Skin of body (tissue), 2 donors: ENCODE measurements around the gene ZBTB25. TPM values are rescaled to one million over a fixed set of nuclear protein-coding genes. Genes with fewer than 3 reads are reported as not detected.

Experiments used
- DNase-seq: peaks from one replicate; lab custom pipeline; 2025; lab: John Stamatoyannopoulos, UW
- total RNA-seq: library from RNA; depleted of rRNA; stranded (reverse); fragments of >200 nt; gene quantifications from one replicate; pipeline ENCODE4 v1.2.3, GENCODE V29; 2014

ZBTB25 gene
- total RNA-seq, 1 donor from 2014 or later: 8.8 TPM

GRCh38 chr14:64478634-64479250 is 24.9 kb downstream of the ZBTB25 start:
- no peak for DNase-seq

DNA sequence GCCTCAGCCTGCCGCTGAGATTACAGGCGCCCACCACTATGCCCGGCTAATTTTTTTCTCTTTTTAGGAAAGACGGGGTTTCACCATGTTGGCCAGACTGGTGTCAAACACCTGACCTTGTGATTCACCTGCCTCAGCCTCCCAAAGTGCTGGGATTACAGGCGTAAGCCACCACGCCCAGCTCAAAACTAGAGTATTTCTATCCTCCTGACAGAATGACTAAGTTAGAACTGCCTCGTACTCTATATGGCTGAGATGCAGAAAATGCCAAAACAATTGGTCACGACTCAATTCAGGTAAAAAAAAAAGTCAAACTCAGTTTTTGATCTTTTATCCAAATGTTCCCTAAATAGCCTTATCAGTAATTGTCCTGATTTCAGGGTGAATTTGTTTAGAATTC is 27.2 kb downstream of the ZBTB25 start:
- no peak for DNase-seq

- no peak for DNase-seq
Observed at GRCh38 chr14:64475585-64476273, 27.9 kb downstream of the ZBTB25 start.

DNA sequence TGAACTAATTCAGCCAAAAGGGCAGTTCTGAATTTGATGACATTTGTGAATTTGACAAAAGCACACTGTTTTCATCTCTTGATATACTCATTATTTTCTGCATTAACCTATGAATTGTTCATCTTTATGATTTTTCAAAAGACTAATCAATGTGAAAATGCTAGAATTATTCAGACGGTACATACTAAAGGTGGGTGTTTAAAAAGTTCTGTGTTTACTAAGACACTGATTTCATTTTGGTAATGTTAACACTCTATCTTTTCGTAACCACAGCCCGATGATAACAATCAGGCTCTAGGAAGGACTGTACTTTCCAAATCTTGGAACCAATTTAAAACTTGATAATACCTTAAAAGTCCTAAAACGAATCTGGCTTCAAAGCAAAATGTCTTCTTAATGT is 28.9 kb downstream of the ZBTB25 start:
- no peak for DNase-seq

GRCh38 chr14:64474041-64474440 is 29.6 kb downstream of the ZBTB25 start:
- DNase-seq: no peak

GRCh38 chr14:64468451-64468850 is 35.2 kb downstream of the ZBTB25 start:
- no peak for DNase-seq

- no peak for DNase-seq
Observed at GRCh38 chr14:64467566-64467965, 36.1 kb downstream of the ZBTB25 start.

DNA sequence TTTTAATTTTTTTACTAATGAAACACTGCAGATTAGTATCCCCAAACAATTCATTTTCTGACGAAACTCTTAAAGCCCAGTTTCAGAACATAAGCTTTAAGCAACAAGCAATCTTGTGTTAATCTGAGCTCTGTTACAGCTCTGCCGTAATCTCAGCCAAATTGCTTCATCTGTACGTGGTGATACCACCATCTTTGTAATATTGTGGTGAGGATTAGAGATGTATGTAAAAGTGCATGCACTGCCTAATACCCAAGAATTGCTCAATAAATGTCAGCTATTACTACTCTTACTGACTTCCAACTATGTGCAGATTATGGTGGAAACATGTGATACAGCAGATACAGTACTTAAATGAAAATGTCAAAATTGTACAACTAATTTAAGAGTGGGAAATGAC is 36.5 kb downstream of the ZBTB25 start:
- DNase-seq: no peak

DNA sequence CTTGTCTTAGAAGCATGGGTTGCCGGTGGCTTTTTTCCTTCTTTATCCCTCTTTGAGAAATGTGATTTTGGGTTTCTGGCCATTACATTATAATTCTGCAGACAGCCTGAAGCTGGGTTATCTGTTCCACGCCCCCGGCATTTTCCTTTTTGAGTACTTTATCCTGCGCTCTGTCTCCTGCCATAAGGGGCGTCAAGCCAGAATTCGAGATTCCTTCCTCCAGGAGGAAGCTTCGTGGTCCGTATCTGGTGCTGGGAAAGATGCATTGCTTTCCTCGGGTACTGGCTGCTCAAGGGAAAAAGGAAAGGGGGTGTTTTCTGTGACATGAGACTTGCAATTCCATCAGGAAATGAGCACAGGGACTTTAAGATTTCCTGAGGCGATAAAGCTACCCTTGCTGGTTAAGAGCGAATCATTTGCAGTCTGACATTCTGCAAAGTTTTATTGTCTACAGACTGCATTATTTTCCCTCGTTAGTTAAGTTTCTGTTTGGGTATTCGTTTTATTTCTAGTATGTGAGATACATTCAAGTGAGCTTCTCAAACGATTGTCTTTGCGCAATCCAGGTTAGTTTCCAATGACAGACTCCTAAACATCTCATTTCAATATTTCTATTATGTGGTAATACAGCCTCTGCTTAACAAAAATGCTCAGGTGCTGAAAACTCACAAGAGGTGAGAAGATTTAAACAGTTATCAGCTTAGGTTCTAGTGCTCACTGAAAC is 37.6 kb downstream of the ZBTB25 start:
- peak; percentile 32 for DNase-seq

DNA sequence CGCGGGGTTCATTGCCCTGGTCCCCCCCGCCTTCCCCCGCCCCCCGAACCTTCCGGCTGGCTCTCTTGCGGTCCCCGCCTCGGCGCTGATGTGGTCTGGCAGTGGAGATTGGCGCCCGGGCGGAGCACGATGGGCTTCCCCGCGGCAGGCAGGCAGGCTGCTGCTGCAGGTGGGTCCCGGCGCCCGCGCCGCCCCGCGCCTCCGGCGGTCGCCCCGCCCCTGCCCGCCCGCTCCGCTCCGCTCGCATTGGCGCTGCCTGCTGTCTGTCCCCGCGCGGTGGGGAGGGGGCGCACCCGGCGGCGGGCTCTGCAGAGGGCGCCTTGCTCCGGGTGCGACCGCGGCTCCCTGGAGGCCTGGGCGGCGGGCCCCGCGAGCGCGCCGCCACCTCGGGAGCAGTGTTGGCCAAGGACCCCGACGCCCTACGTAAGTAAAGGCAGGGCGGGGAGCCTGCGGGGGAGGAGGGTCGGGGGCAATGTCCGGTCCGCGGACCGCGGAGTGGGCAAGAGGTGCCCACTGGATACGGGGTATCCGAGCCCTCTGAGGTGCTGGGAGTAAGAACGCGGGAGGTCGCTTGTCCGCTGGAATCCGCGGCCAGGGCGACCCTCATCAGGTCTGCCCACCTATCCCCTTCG is 38.3 kb downstream of the ZBTB25 start, which contains the start of gene AKAP5:
AKAP5 (plus strand) TSS at position 309 of the 632 bp plus-strand sequence. CDS start 2,896 bp downstream, outside the sequence.
- DNase-seq: no peak

DNA sequence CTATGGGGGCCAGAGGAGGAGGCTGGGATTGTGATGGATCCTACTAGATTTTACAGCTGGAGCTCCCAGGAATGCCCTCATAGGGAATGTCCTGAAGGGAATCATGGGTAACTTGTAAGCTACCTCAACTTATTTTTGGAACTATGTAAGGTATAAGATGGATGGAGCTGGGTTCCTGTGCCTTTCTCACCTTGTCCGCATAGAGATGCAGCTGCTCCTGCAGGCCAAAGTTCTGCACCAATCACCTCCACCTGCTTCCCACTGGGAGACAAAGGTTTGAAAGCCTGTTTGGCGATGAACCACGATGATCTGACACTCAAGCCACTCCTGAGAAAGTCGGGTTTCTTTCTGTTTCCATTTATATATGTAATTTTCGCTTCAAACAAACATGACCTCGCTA is 39.0 kb downstream of the ZBTB25 start:
- DNase-seq: no peak

DNA sequence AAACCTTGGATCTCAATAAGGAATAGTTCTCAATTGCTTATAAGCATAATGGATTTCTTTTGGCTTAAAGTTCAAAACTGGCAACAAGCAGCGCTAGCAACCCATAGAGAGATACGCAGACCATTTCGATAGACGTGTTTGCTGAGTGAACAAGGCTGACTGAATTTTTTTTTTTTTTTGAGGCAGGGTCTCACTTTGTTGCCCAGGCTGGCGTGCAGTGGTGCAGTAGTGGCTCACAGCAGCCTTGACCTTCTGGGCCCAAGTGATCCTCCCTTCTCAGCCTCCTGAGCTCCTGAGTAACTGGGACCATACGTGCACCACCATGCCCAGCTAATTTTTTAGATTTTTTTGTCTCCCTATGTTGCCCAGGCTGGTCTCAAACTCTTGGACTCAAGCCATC is 39.8 kb downstream of the ZBTB25 start:
- DNase-seq: no peak

DNA sequence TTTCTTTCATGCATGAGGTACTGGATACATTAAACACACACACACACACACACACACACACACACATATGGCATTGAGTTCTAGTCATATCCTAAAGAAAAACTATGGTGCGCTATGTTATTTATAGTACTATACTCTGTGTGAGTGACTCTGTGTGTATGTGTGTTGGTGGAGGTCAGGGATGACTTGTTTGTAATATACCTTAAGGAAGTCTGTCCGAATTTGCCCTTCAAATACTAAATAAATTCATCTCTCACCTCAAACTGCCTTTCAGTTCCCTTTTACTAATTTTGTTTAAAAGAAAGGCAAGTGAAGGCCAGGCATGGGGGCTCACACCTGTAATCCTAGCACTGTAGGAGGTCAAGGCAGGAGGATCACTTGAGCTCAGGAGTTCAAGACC is 40.4 kb downstream of the ZBTB25 start:
- DNase-seq: no peak

DNA sequence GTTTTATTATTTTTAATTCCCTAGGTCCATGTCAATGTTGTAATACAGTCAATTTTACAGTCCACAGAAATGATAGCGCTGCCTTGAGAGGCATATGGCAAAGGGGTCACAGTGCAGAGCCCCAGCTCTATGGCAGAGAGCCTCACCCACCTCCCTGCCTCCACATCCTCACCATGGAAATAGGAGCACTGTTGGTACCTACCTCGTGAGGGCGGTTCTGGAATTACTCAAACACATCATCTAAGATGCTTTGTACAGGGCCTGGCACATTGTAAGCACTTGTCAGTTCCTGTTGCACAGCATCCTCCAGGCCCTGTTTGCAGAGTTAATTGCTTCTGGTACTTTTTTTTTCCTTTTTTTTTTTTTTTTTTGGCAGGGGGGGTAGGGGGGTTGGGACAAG is 42.4 kb downstream of the ZBTB25 start:
- DNase-seq: no peak

GRCh38 chr14:64459405-64460136 is 44.1 kb downstream of the ZBTB25 start:
- no peak for DNase-seq

GRCh38 chr14:64454671-64455070 is 49.0 kb downstream of the ZBTB25 start:
- DNase-seq: no peak

DNA sequence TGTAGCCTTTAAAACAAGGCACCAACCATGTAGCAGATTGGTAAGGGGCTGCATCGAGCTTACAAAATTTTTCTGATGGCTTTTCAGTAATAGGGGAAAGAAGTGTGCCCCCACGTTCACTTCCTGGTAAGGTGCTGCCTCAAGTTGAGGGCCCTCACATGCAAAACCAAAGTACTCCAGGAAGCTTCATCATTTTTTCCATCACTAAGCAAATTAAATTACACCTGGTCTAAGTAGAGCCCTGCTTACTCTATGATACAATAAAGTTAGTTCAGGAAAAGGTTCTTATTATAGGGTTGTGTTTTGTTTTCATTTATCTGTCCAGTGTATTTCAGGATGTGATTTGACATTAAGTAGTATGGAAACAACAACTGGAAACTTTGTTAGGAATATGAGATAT is 53.4 kb downstream of the ZBTB25 start:
- DNase-seq: no peak

DNA sequence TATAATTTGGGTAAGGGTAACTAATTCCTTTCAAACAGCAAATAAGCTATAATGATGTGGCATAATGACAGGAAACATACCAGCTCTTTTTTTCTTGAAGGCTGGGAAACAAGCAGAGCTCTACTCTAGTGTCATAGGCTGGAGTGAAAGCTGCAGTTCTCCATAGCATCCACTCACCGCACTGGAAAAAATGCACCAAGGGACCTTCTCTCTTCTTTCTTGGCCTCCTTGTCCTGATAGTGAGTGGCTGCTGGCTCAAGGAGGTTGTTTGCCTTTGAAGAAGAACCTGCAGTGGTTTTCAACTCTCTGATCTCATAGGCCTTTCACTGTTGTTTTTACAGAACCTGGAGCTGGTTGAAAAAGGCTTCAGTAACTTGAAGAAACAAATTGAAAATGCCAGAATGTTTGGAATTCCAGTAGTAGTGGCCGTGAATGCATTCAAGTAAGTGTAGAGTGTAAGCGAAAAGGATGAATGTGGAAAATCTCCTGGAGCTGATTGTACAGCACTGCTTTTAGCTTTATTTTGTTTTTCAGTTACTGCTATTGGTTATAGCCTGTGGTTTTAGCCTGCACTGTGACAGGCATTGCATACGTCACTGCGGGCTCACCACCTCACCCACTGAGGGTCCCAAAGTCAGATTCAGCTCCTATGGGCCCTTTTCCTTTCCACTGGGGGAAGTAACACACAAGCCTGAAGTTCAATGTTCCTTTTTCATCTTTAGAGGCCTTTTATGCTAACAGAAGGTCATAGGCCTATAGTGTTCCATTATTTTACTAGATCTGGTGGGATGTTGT is 55.6 kb downstream of the ZBTB25 start:
- no peak for DNase-seq

- DNase-seq: no peak
Observed at GRCh38 chr14:64444984-64445845, 58.4 kb downstream of the ZBTB25 start.

DNA sequence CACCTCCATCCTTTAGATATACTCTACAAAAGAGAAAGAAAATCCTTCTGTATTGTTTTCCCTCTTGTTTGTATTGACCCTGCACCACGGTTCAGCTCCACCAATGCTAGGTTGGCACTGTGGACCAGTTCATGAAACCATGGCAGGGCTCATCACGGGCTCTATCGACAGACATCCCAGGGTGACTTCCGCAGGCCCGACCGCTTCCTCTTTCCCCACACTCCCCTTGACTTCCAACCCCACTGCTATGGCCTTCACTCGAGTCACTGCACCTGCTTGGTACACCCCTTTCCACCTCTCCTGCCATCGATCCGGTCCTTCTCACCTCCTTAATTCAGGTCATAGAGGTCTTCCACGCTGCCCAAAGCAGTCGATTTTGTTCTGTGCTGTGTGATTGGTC is 59.5 kb downstream of the ZBTB25 start:
- DNase-seq: no peak
